SK-N-SH (cell line): ENCODE measurements around the gene ABCG4.

Experiments used
- MXI1 ChIP-seq: IDR thresholded peaks from 2 replicates; pipeline ENCODE4 v1.6.1; 2012; ENCODE audit warnings: mild to moderate bottlenecking, low read depth, low read length, improper control_type of control experiment
- SMC3 ChIP-seq: IDR thresholded peaks from 2 replicates; pipeline ENCODE4 v1.6.1; 2012; ENCODE audit warnings: low read depth, low read length, improper control_type of control experiment
- TCF12 ChIP-seq: IDR thresholded peaks from 2 replicates; pipeline ENCODE4 v1.4.0; 2012
- TF ChIP-seq, protein P1 (sequence below): fragments of 150-350 bp; IDR thresholded peaks from 2 replicates; pipeline ENCODE4 v1.6.1; 2017; ENCODE audit warnings: antibody characterized with exemption, low read length, low read depth, borderline replicate concordance
- TF ChIP-seq, protein P2 (sequence below): fragments of 200-600 bp; sonication (generic); IDR thresholded peaks from 2 replicates; pipeline ENCODE4 v1.6.1; 2017; ENCODE audit warnings: antibody characterized with exemption, mild to moderate bottlenecking, moderate library complexity
- TF ChIP-seq, protein P3 (sequence below): IDR thresholded peaks from 2 replicates; pipeline ENCODE4; 2012

DNA sequence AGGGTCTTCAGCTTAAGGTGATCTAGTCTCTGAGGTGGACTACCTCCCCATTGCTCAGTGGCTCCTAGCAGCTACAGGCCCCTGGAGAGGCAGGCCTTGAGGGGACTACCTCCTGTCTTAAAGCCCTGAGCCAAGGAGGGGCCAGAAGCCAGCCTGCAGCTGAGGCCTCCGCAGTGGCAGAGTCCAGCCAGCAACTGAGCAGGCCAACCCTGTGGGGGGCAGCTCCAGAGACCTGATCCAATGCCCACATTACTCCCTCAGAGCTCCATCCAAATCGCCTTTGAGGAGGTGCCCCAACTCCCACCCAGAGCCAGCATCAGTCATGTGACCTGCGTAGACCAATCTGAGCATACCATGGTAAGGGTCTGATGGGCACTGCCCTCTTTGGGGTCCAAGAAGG is 39.0 kb upstream of the ABCG4 start:
- no peak for TF ChIP-seq MXI1
- TF ChIP-seq, protein P1, sequence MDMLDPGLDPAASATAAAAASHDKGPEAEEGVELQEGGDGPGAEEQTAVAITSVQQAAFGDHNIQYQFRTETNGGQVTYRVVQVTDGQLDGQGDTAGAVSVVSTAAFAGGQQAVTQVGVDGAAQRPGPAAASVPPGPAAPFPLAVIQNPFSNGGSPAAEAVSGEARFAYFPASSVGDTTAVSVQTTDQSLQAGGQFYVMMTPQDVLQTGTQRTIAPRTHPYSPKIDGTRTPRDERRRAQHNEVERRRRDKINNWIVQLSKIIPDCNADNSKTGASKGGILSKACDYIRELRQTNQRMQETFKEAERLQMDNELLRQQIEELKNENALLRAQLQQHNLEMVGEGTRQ, result no peak
- no peak for TF ChIP-seq TCF12
- TF ChIP-seq, protein P2, sequence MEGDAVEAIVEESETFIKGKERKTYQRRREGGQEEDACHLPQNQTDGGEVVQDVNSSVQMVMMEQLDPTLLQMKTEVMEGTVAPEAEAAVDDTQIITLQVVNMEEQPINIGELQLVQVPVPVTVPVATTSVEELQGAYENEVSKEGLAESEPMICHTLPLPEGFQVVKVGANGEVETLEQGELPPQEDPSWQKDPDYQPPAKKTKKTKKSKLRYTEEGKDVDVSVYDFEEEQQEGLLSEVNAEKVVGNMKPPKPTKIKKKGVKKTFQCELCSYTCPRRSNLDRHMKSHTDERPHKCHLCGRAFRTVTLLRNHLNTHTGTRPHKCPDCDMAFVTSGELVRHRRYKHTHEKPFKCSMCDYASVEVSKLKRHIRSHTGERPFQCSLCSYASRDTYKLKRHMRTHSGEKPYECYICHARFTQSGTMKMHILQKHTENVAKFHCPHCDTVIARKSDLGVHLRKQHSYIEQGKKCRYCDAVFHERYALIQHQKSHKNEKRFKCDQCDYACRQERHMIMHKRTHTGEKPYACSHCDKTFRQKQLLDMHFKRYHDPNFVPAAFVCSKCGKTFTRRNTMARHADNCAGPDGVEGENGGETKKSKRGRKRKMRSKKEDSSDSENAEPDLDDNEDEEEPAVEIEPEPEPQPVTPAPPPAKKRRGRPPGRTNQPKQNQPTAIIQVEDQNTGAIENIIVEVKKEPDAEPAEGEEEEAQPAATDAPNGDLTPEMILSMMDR, result no peak
- TF ChIP-seq SMC3, result no peak
- TF ChIP-seq, protein P3, sequence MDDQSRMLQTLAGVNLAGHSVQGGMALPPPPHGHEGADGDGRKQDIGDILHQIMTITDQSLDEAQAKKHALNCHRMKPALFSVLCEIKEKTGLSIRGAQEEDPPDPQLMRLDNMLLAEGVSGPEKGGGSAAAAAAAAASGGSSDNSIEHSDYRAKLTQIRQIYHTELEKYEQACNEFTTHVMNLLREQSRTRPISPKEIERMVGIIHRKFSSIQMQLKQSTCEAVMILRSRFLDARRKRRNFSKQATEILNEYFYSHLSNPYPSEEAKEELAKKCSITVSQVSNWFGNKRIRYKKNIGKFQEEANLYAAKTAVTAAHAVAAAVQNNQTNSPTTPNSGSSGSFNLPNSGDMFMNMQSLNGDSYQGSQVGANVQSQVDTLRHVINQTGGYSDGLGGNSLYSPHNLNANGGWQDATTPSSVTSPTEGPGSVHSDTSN, result no peak
